ENCODE results near the gene FUCA2.

GRCh38 chr6:143538374-143538773, 26.9 kb upstream of the FUCA2 start:
- TF ChIP-seq CTCF (IDR thresholded peaks at IDR 0.05; ENCODE audit: borderline replicate concordance, extremely low read depth, low read length, poor library complexity, severe bottlenecking) (no peak), EZH2 (IDR thresholded peaks at IDR 0.05; ENCODE audit: borderline replicate concordance, low read depth, low read length, severe bottlenecking) (no peak)
